ENCODE results near the gene SLC7A1. TPM values are rescaled to one million over a fixed set of nuclear protein-coding genes. Genes with fewer than 3 reads are reported as not detected.

Gene SLC7A1
- total and polyA plus RNA-seq, 2 experiments from 2014 or later = 10.1 to 16.2 TPM

GRCh38 chr13:29489650-29490560 lies 105.6 kb downstream of the SLC7A1 start:
- no peak for DNase-seq (ENCODE audit: low spot score)
- Histone ChIP-seq H3K4me1 (ENCODE audit: insufficient read depth) (no peaks in the 10 kb centered on the region), H3K4me2 (no peak overlapping the region), H3K9me3 (ENCODE audit: low read depth) (no peaks in the 10 kb centered on the region), H3K4me3 (no peak overlapping the region), H2AFZ (no peak overlapping the region), H3K79me2 (no peaks in the 10 kb centered on the region), H3K9me2 (replicated peaks; ENCODE audit: insufficient read depth) (no peaks in the 10 kb centered on the region), H3K27ac (no peak overlapping the region), H3K27me3 (no peaks in the 10 kb centered on the region), H3K36me3 (replicated peaks; ENCODE audit: insufficient read depth, low read depth) (no peaks in the 10 kb centered on the region), H4K20me1 (ENCODE audit: insufficient read depth, poor library complexity, severe bottlenecking) (no peaks in the 10 kb centered on the region)
- 85% methylated on average over 14 of the region's 14 CpGs for WGBS (ENCODE audit: low lambda C conversion rate, missing lambda C conversion rate)
- TF ChIP-seq EZH2 (IDR thresholded peaks at IDR 0.05; ENCODE audit: borderline replicate concordance) = no peak
- no peak for TF ChIP-seq CTCF (IDR thresholded peaks at IDR 0.05; ENCODE audit: poor library complexity)
- TF ChIP-seq EZH2phosphoT487 (IDR thresholded peaks at IDR 0.05; ENCODE audit: low read depth, severe bottlenecking, unreplicated experiment) = no peak

- Histone ChIP-seq H3K27me3 (no peaks in the 10 kb centered on the region), H3K9me3 (ENCODE audit: low read depth) (no peaks in the 10 kb centered on the region), H4K20me1 (ENCODE audit: insufficient read depth, poor library complexity, severe bottlenecking) (no peaks in the 10 kb centered on the region), H3K9me2 (replicated peaks; ENCODE audit: insufficient read depth) (no peaks in the 10 kb centered on the region), H2AFZ (no peak overlapping the region), H3K36me3 (replicated peaks; ENCODE audit: insufficient read depth, low read depth) (no peaks in the 10 kb centered on the region), H3K79me2 (no peaks in the 10 kb centered on the region), H3K4me2 (no peak overlapping the region), H3K27ac (no peak overlapping the region), H3K4me1 (ENCODE audit: insufficient read depth) (no peaks in the 10 kb centered on the region), H3K4me3 (no peak overlapping the region)
- DNase-seq (ENCODE audit: low spot score) = no peak
- TF ChIP-seq EZH2phosphoT487 (IDR thresholded peaks at IDR 0.05; ENCODE audit: low read depth, severe bottlenecking, unreplicated experiment) = no peak
- TF ChIP-seq EZH2 (IDR thresholded peaks at IDR 0.05; ENCODE audit: borderline replicate concordance) = no peak
- no peak for TF ChIP-seq CTCF (IDR thresholded peaks at IDR 0.05; ENCODE audit: poor library complexity)
- WGBS (ENCODE audit: low lambda C conversion rate, missing lambda C conversion rate) = 89% methylated on average over 21 of the region's 22 CpGs
Observed at GRCh38 chr13:29487466-29488454, 107.7 kb downstream of the SLC7A1 start.

GRCh38 chr13:29486551-29486950 lies 108.9 kb downstream of the SLC7A1 start:
- TF ChIP-seq EZH2phosphoT487 (IDR thresholded peaks at IDR 0.05; ENCODE audit: low read depth, severe bottlenecking, unreplicated experiment) (no peak), EZH2 (IDR thresholded peaks at IDR 0.05; ENCODE audit: borderline replicate concordance) (no peak), CTCF (IDR thresholded peaks at IDR 0.05; ENCODE audit: poor library complexity) (no peak)
- DNase-seq (ENCODE audit: low spot score) = no peak
- Histone ChIP-seq H4K20me1 (ENCODE audit: insufficient read depth, poor library complexity, severe bottlenecking) (no peaks in the 10 kb centered on the region), H3K27me3 (no peaks in the 10 kb centered on the region), H3K4me1 (ENCODE audit: insufficient read depth) (no peaks in the 10 kb centered on the region), H3K36me3 (replicated peaks; ENCODE audit: insufficient read depth, low read depth) (no peaks in the 10 kb centered on the region), H3K9me3 (ENCODE audit: low read depth) (no peaks in the 10 kb centered on the region), H3K9me2 (replicated peaks; ENCODE audit: insufficient read depth) (no peaks in the 10 kb centered on the region), H3K79me2 (no peaks in the 10 kb centered on the region), H2AFZ (no peak overlapping the region), H3K4me2 (no peak overlapping the region), H3K27ac (no peak overlapping the region), H3K4me3 (no peak overlapping the region)
- 66% methylated on average over 3 of the region's 3 CpGs for whole genome bisulfite sequencing (ENCODE audit: low lambda C conversion rate, missing lambda C conversion rate)

Data from hepatocyte (in vitro differentiated cells).